HepG2 (cell line): ENCODE measurements around the gene TMBIM1. TPM values are rescaled to one million over a fixed set of nuclear protein-coding genes. Genes with fewer than 3 reads are reported as not detected.

Experiments used
- ELF4 ChIP-seq: sonication (generic); formaldehyde crosslinking; IDR thresholded peaks from 2 replicates; pipeline ENCODE4 v1.5.0; 2020; ENCODE audit warnings: missing genetic modification reagents, mild to moderate bottlenecking, moderate library complexity, borderline replicate concordance
- FOSL1 ChIP-seq: sonication (generic); formaldehyde crosslinking; IDR thresholded peaks from 2 replicates; pipeline ENCODE4 v1.9.0; 2021; ENCODE audit warnings: missing genetic modification reagents, borderline replicate concordance
- FOXP1 ChIP-seq, 2 experiments: fragments of 450-650 bp in 1 of 2; IDR thresholded peaks; 2 replicates each; pipeline ENCODE4 v1.6.1; 2017 to 2018; ENCODE audit warnings: antibody characterized with exemption in 1 of 2
- MTF2 ChIP-seq: sonication (generic); formaldehyde crosslinking; IDR thresholded peaks from 2 replicates; pipeline ENCODE4 v1.5.0; 2020; ENCODE audit warnings: missing genetic modification reagents, borderline replicate concordance
- NCOR1 ChIP-seq: fragments of 200-600 bp; sonication (generic); IDR thresholded peaks from 2 replicates; pipeline ENCODE4 v1.7.0; 2017; ENCODE audit warnings: antibody characterized with exemption, low read length, borderline replicate concordance
- NFATC3 ChIP-seq: sonication (generic); formaldehyde crosslinking; IDR thresholded peaks from 2 replicates; pipeline ENCODE4 v1.5.1; 2020; ENCODE audit warnings: mild to moderate bottlenecking, missing genetic modification reagents
- SIN3B ChIP-seq: fragments of 150-350 bp; IDR thresholded peaks from 2 replicates; pipeline ENCODE4 v1.6.1; 2014; ENCODE audit warnings: low read length
- TGIF2 ChIP-seq: IDR thresholded peaks from 2 replicates; pipeline ENCODE4 v1.6.1; 2016; ENCODE audit warnings: control low read depth, missing compliant biosample characterization
- ZNF205 ChIP-seq: IDR thresholded peaks from 2 replicates; pipeline ENCODE4 v1.6.1; 2018; ENCODE audit warnings: missing biosample characterization, missing genetic modification reagents
- ZNF335 ChIP-seq: sonication (generic); formaldehyde crosslinking; IDR thresholded peaks from 2 replicates; pipeline ENCODE4 v1.4.0; 2020; ENCODE audit warnings: missing genetic modification reagents
- ZNF609 ChIP-seq: sonication (generic); formaldehyde crosslinking; IDR thresholded peaks from 2 replicates; pipeline ENCODE4 v1.4.0; 2020; ENCODE audit warnings: mild to moderate bottlenecking, missing genetic modification reagents, borderline replicate concordance
- ZNF674 ChIP-seq: sonication (generic); formaldehyde crosslinking; IDR thresholded peaks from 2 replicates; pipeline ENCODE4 v1.5.0; 2020; ENCODE audit warnings: low read depth, mild to moderate bottlenecking, missing genetic modification reagents
- ZNF788 ChIP-seq: sonication (generic); formaldehyde crosslinking; IDR thresholded peaks from 2 replicates; pipeline ENCODE4 v1.5.0; 2020; ENCODE audit warnings: mild to moderate bottlenecking, missing genetic modification reagents, borderline replicate concordance
- polyA plus RNA-seq, 8 experiments: library from polyadenylated mRNA; depleted of rRNA in 3 of 8; stranded (reverse) in 7 of 8; unstranded in 1 of 8; fragments of >200 nt; fragmentation: Illumina TruSeq in 4 of 8; extraction: Trizol in 4 of 8; gene quantifications; 2 replicates each; pipeline versions ENCODE4 v1.2.1 to v1.2.3, GENCODE V29; 2011 to 2016; ENCODE audit warnings: low read depth in 4 of 8, missing spikeins in 1 of 8, mixed read lengths in 1 of 8; ENCODE audit not compliant: insufficient read depth in 1 of 8
- total RNA-seq, 5 experiments: library from RNA; depleted of rRNA; stranded (reverse); fragments of >200 nt; fragmentation: Illumina TruSeq; extraction: Trizol; gene quantifications; 2 replicates each; pipeline ENCODE4 v1.2.3, GENCODE V29; 2016; ENCODE audit warnings: low read depth in 1 of 5
- TF ChIP-seq, protein P1 (sequence below): sonication (generic); formaldehyde crosslinking; IDR thresholded peaks from 2 replicates; pipeline ENCODE4 v1.5.1; 2020; ENCODE audit warnings: mild to moderate bottlenecking, missing genetic modification reagents, borderline replicate concordance
- TF ChIP-seq, protein P2 (sequence below): sonication (generic); formaldehyde crosslinking; IDR thresholded peaks from 2 replicates; pipeline ENCODE4 v1.5.0; 2020; ENCODE audit warnings: missing genetic modification reagents, mild to moderate bottlenecking, borderline replicate concordance
- TF ChIP-seq, protein P3 (sequence below): IDR thresholded peaks from 2 replicates; pipeline ENCODE4 v1.4.0; 2020; ENCODE audit warnings: mild to moderate bottlenecking, missing genetic modification reagents

TMBIM1 gene
- total and polyA plus RNA-seq, 2 of the 13 experiments (the other 11 are each of a cell fraction or from before 2014, with no cell fraction given), result 127 to 139 TPM

- peak; percentile 71; the same call in 1 of the 2 replicates for TF ChIP-seq ZNF205 (CRISPR knock-in tag)
- no peak for TF ChIP-seq NFATC3 (CRISPR knock-in tag)
- peak; percentile 58; the same call in 1 of the 2 replicates for TF ChIP-seq ZNF609
- no peak; the same call in 1 of the 2 replicates for TF ChIP-seq ZNF335 (CRISPR knock-in tag)
- TF ChIP-seq MTF2, result 0 out of 2 replicates have a peak, but pooled peaks have one; percentile 21
- no peak for TF ChIP-seq ELF4 (CRISPR knock-in tag)
- TF ChIP-seq ZNF788 (CRISPR knock-in tag), result no peak
- TF ChIP-seq, protein P1, sequence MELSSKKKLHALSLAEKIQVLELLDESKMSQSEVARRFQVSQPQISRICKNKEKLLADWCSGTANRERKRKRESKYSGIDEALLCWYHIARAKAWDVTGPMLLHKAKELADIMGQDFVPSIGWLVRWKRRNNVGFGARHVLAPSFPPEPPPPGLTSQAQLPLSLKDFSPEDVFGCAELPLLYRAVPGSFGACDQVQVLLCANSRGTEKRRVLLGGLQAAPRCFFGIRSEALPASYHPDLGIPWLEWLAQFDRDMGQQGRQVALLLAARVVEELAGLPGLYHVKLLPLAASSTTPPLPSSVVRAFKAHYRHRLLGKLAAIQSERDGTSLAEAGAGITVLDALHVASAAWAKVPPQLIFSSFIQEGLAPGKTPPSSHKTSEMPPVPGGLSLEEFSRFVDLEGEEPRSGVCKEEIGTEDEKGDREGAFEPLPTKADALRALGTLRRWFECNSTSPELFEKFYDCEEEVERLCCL (CRISPR knock-in tag), result no peak
- TF ChIP-seq, protein P2, sequence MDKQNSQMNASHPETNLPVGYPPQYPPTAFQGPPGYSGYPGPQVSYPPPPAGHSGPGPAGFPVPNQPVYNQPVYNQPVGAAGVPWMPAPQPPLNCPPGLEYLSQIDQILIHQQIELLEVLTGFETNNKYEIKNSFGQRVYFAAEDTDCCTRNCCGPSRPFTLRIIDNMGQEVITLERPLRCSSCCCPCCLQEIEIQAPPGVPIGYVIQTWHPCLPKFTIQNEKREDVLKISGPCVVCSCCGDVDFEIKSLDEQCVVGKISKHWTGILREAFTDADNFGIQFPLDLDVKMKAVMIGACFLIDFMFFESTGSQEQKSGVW (CRISPR knock-in tag), result no peak
- TF ChIP-seq SIN3B, result 0 out of 2 replicates have a peak, but pooled peaks have one; percentile 29
- no peak for TF ChIP-seq FOXP1 (IDR thresholded peaks at IDR 0.05)
- TF ChIP-seq FOXP1 (CRISPR knock-in tag; IDR thresholded peaks at IDR 0.05), result no peak
- peak; percentile 32; the same call in 1 of the 2 replicates for TF ChIP-seq TGIF2 (CRISPR knock-in tag)
- no peak for TF ChIP-seq FOSL1
- TF ChIP-seq ZNF674 (CRISPR knock-in tag), result no peak; the same call in 1 of the 2 replicates
- TF ChIP-seq, protein P3, sequence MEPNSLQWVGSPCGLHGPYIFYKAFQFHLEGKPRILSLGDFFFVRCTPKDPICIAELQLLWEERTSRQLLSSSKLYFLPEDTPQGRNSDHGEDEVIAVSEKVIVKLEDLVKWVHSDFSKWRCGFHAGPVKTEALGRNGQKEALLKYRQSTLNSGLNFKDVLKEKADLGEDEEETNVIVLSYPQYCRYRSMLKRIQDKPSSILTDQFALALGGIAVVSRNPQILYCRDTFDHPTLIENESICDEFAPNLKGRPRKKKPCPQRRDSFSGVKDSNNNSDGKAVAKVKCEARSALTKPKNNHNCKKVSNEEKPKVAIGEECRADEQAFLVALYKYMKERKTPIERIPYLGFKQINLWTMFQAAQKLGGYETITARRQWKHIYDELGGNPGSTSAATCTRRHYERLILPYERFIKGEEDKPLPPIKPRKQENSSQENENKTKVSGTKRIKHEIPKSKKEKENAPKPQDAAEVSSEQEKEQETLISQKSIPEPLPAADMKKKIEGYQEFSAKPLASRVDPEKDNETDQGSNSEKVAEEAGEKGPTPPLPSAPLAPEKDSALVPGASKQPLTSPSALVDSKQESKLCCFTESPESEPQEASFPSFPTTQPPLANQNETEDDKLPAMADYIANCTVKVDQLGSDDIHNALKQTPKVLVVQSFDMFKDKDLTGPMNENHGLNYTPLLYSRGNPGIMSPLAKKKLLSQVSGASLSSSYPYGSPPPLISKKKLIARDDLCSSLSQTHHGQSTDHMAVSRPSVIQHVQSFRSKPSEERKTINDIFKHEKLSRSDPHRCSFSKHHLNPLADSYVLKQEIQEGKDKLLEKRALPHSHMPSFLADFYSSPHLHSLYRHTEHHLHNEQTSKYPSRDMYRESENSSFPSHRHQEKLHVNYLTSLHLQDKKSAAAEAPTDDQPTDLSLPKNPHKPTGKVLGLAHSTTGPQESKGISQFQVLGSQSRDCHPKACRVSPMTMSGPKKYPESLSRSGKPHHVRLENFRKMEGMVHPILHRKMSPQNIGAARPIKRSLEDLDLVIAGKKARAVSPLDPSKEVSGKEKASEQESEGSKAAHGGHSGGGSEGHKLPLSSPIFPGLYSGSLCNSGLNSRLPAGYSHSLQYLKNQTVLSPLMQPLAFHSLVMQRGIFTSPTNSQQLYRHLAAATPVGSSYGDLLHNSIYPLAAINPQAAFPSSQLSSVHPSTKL (CRISPR knock-in tag), result no peak
- TF ChIP-seq NCOR1, result no peak
These were observed at the start of gene TMBIM1 (continued) for GRCh38 chr2:218292048-218293014.
